ENCODE results near the gene TOM1.

DNA sequence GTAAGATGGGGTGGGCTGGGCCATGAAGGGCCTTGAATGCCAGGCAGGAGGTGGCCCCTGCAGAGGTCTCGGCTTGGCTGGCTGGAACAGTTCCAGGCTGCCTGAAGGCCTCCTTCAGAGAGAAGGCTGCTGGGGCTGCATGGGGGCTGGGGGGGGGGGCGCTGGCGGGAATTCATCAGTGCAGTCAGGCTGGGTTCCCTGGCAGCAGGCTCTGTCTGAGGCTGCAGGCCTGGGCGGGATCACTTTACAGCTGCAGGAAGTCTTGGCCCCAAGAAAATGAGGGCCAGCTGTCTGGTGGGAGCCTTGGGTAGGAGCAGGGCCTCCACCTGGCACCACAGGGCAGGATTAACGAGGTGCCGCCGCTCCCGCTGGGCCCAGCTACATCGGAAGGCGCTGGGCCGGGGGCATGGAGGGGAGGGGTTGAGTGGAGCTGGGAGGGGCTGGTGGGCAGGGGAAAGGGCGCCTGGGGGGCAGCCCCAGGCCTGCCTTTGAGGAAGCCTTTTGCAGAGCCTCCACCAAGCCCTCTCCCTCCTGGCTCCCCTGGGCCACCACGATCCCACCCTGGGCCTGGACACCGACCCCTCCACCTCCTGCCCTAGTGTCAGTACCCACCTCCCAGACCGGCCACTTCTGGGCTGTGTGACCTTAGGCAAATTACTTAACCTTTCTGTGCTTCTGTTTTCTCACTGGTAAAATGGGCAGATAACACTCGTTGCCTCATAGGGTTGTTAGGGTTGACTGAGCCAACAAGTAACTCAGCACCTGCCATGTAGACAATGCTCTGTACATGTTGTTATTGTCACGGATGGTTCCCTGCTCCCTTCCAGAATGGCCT is 50.2 kb downstream of the TOM1 start:
- TF ChIP-seq POLR2A (IDR thresholded peaks at IDR 0.05; ENCODE audit: low read depth, low read length) (no peak), POLR2AphosphoS5 (IDR thresholded peaks at IDR 0.05; ENCODE audit: low read depth, low read length) (no peak), POU2F2 (IDR thresholded peaks at IDR 0.05; ENCODE audit: low read depth, low read length) (no peak)
